Vagina (tissue), 2 donors: ENCODE measurements around the gene TSPAN4. TPM values are rescaled to one million over a fixed set of nuclear protein-coding genes. Genes with fewer than 3 reads are reported as not detected.

ENCODE experiments used
- DNase-seq, 2 donors: peaks; one replicate each; pipeline ENCODE4 v3.0.0-alpha.2; 2017; ENCODE audit errors: extremely low spot score in 2 of 2
- H3K27ac ChIP-seq: fragments of 200-600 bp; sonication (generic); one replicate; pipeline ENCODE4 v1.5.1; 2019
- H3K27me3 ChIP-seq: fragments of 200-600 bp; sonication (generic); one replicate; pipeline ENCODE4 v1.5.1; 2019
- H3K36me3 ChIP-seq, 2 donors: fragments of 200-600 bp; sonication (generic); one replicate each; pipeline ENCODE4 v1.5.1; 2017 to 2019
- H3K4me1 ChIP-seq: fragments of 200-600 bp; sonication (generic); one replicate; pipeline ENCODE4 v1.5.1; 2019
- H3K4me3 ChIP-seq, 2 donors: fragments of 200-600 bp; sonication (generic); 1 replicate in 1 of 2; 2 replicates in 1 of 2; pipeline ENCODE4 v1.5.1; 2016 to 2019
- H3K9me3 ChIP-seq: fragments of 200-600 bp; sonication (generic); one replicate; pipeline ENCODE4 v1.5.1; 2019
- POLR2A ChIP-seq, 2 donors: fragments of 450-650 bp; IDR thresholded peaks; one replicate each; pipeline ENCODE4 v1.6.1; 2017; ENCODE audit warnings: antibody characterized with exemption in 2 of 2, mild to moderate bottlenecking in 2 of 2, moderate library complexity in 2 of 2
- POLR2AphosphoS5 ChIP-seq, 2 donors: sonication (generic); formaldehyde crosslinking; IDR thresholded peaks; one replicate each; pipeline ENCODE4 v1.9.0; 2017; ENCODE audit warnings: antibody characterized with exemption in 2 of 2, mild to moderate bottlenecking in 2 of 2, low read depth in 1 of 2; ENCODE audit not compliant: insufficient read depth in 1 of 2
- intact Hi-C: fragments of 100-400 bp; cut with DNase I; formaldehyde crosslinking; loops from one replicate; pipeline ENCODE4 v1.15.1; 2023
- total RNA-seq: library from RNA; depleted of rRNA; stranded (reverse); fragments of >200 nt; gene quantifications from one replicate; pipeline ENCODE4 v1.2.3, GENCODE V29; 2016
- TF ChIP-seq, protein P1 (sequence below), 3 experiments: fragments of 450-650 bp in 2 of 3; fragments of 200-600 bp in 1 of 3; sonication (generic) in 1 of 3; IDR thresholded peaks; one replicate each; pipeline ENCODE4 v1.5.1; 2017 to 2019; ENCODE audit warnings: antibody characterized with exemption in 3 of 3, mild to moderate bottlenecking in 2 of 3, moderate library complexity in 2 of 3

TSPAN4 gene
- total RNA-seq, 1 donor from 2014 or later: 99.0 TPM

DNA sequence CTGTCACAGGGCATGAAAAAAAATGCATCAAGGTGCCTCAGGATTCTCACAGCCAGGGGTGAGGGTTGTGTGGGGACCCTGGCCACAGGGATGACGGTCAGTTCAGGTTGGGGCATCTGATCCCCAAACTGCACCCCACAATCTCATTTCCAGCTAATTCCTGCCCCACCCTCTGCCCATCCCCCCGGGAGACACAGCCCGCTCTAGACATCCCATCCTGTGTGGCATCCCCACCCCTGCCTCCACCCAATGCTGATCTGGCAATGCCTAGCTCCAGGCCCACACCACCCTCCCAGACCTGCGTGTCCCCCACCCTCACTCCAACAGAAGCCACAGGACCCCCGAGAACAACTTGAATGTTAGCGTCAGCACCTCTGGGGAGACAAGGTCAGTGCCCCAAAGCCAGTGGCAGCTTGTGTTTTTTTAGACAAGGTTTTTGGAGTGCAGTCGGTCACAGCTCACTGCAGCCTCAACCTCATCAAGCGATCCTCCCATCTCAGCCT, 25.3 kb downstream of the TSPAN4 start:
- intact Hi-C loops: no loop called here
- DNase-seq: no peak
- TF ChIP-seq POLR2A (IDR thresholded peaks at IDR 0.05) (no peak), POLR2AphosphoS5 (IDR thresholded peaks at IDR 0.05; ENCODE audit: insufficient read depth in 1 of 2, low read depth in 1 of 2) (no peak)
- TF ChIP-seq, protein P1, sequence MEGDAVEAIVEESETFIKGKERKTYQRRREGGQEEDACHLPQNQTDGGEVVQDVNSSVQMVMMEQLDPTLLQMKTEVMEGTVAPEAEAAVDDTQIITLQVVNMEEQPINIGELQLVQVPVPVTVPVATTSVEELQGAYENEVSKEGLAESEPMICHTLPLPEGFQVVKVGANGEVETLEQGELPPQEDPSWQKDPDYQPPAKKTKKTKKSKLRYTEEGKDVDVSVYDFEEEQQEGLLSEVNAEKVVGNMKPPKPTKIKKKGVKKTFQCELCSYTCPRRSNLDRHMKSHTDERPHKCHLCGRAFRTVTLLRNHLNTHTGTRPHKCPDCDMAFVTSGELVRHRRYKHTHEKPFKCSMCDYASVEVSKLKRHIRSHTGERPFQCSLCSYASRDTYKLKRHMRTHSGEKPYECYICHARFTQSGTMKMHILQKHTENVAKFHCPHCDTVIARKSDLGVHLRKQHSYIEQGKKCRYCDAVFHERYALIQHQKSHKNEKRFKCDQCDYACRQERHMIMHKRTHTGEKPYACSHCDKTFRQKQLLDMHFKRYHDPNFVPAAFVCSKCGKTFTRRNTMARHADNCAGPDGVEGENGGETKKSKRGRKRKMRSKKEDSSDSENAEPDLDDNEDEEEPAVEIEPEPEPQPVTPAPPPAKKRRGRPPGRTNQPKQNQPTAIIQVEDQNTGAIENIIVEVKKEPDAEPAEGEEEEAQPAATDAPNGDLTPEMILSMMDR (IDR thresholded peaks at IDR 0.05): no peak
- no peaks in the 10 kb centered on the region for H3K9me3 ChIP-seq
- no peak overlapping the region for H3K4me3 ChIP-seq
- H3K27ac ChIP-seq: no peak overlapping the region
- H3K36me3 ChIP-seq: peaks cover 0 to 8% of the 10 kb centered on the region in 2 donors
- no peaks in the 10 kb centered on the region for H3K27me3 ChIP-seq
- H3K4me1 ChIP-seq: no peaks in the 10 kb centered on the region

DNA sequence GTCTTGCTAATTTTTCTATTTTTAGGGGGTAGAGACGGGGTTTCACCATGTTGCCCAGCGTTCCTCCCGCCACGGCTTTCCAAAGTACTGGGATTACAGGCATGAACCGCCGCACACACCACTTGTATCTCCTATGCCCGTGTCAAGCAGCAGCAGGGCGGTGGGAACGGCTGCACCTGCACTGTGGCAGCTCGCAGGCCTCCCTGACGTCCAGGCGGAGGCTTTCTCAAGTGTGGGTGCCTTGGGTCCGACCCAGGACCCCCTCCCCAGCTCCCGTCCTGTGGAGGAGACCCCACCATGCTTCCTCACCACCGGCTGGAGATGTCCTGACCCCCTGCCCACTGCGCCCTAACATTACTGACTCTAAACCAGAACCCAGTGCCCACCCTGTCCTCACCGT, 25.7 kb downstream of the TSPAN4 start:
- H3K36me3 ChIP-seq: peaks cover 0 to 5% of the 10 kb centered on the region in 2 donors
- no peaks in the 10 kb centered on the region for H3K9me3 ChIP-seq
- DNase-seq: no peak
- intact Hi-C loops: no loop called here
- no peaks in the 10 kb centered on the region for H3K27me3 ChIP-seq
- no peak overlapping the region for H3K27ac ChIP-seq
- H3K4me1 ChIP-seq: no peaks in the 10 kb centered on the region
- no peak overlapping the region for H3K4me3 ChIP-seq
- TF ChIP-seq, protein P1 (IDR thresholded peaks at IDR 0.05): no peak
- TF ChIP-seq POLR2AphosphoS5 (IDR thresholded peaks at IDR 0.05; ENCODE audit: insufficient read depth in 1 of 2, low read depth in 1 of 2) (no peak), POLR2A (IDR thresholded peaks at IDR 0.05) (no peak)

DNA sequence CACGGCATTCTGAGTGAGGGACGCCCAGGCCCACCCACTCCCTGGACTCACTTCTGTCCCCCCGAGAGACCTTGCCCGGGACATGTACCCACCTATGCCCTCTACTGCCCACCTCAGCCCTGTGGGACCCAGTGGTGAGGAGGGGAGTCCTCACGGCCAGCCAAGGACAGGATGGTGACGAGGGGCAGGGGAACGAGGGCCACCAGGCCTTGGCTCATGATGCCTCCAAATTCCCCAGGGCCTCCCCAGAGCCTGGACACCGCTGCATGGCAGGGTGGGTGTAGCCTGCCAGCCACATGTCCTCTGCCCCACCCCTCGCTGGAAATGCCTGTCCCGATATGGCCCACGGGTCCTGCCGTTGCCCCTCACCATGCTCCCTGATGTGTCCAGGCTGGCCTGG, 26.1 kb downstream of the TSPAN4 start:
- H3K36me3 ChIP-seq: peaks cover 0 to 5% of the 10 kb centered on the region in 2 donors
- DNase-seq: no peak
- TF ChIP-seq POLR2AphosphoS5 (IDR thresholded peaks at IDR 0.05; ENCODE audit: insufficient read depth in 1 of 2, low read depth in 1 of 2): no peak
- no peak for TF ChIP-seq POLR2A (IDR thresholded peaks at IDR 0.05)
- TF ChIP-seq, protein P1 (IDR thresholded peaks at IDR 0.05): no peak
- H3K27ac ChIP-seq: no peak overlapping the region
- H3K27me3 ChIP-seq: no peaks in the 10 kb centered on the region
- H3K9me3 ChIP-seq: no peaks in the 10 kb centered on the region
- no peaks in the 10 kb centered on the region for H3K4me1 ChIP-seq
- intact Hi-C loops: no loop called here
- H3K4me3 ChIP-seq: no peak overlapping the region

DNA sequence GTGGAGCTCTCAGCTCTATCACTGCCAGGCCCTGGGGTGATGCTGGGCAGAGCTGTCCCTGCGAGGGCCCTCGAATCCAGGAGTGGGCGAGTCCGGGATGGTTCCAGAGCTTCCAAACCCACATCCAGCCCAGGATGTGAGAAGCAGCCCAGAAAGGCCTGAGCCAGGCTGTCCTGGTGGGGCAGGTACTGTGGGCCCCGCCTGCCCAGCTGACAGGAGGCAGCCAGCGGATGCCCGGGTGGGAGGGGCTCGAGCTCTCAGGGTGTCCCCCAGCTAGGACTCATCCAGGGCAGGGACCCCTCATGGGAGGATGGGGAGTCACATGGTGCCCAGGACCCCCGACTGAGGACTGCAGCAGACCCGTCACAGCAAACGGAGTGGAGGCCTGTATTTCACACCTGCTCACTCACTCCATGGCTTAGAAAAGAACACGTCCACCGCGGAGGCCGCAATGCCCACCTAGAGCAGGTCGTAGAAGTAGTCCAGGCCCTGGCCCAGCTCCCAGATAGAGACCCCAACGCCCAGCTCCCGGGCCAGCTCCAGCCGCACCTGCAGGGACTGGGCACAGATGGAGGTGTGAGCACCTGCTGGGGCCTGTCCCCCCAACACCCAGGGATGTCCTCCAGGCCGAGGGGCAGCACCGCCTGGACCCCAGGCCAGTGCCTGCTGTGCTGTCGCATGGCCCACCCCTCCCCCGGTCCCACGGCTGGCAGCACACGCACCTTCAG, 26.9 kb downstream of the TSPAN4 start:
- Histone ChIP-seq H3K4me1 (no peaks in the 10 kb centered on the region), H3K27me3 (no peaks in the 10 kb centered on the region), H3K9me3 (no peaks in the 10 kb centered on the region), H3K36me3 (peaks cover 0 to 5% of the 10 kb centered on the region in 2 donors), H3K4me3 (no peak overlapping the region), H3K27ac (no peak overlapping the region)
- no peak for DNase-seq
- intact Hi-C loops: no loop called here
- no peak for TF ChIP-seq POLR2AphosphoS5 (IDR thresholded peaks at IDR 0.05; ENCODE audit: insufficient read depth in 1 of 2, low read depth in 1 of 2)
- no peak for TF ChIP-seq POLR2A (IDR thresholded peaks at IDR 0.05)
- TF ChIP-seq, protein P1 (IDR thresholded peaks at IDR 0.05): no peak

DNA sequence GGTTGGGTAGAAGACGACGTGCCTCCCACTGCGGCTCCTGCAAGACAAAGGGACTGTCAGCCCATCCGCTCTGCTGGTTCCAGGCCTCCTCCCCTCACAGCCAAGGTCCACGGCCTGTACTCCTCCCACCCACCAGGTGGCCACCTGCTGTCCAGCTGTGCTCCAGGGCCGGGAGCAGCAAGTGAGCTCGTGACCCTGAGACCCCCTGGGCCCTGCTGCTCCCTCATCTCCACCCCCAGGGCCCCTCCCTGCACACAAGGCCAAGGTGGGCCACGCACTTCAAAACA, 27.4 kb downstream of the TSPAN4 start:
- Histone ChIP-seq H3K27me3 (no peaks in the 10 kb centered on the region), H3K4me1 (no peaks in the 10 kb centered on the region), H3K9me3 (no peaks in the 10 kb centered on the region), H3K4me3 (no peak overlapping the region), H3K36me3 (peaks cover 0 to 5% of the 10 kb centered on the region in 2 donors), H3K27ac (no peak overlapping the region)
- TF ChIP-seq, protein P1 (IDR thresholded peaks at IDR 0.05): no peak
- TF ChIP-seq POLR2A (IDR thresholded peaks at IDR 0.05) (no peak), POLR2AphosphoS5 (IDR thresholded peaks at IDR 0.05; ENCODE audit: insufficient read depth in 1 of 2, low read depth in 1 of 2) (no peak)
- intact Hi-C loops: no loop called here
- DNase-seq: no peak
